GM23338 (cell line): ENCODE data around the gene AQP9. TPM values are rescaled to one million over a fixed set of nuclear protein-coding genes. Genes with fewer than 3 reads are reported as not detected.

Experiments used
- ATAC-seq: fragments of 200-7000 bp; cut with Tn5 transposase; 3 replicates; pipeline ENCODE4 v1.9.1; 2020
- DNase-seq: peaks from one replicate; pipeline ENCODE4 v3.0.0-alpha.2; 2015; ENCODE audit warnings: low spot score
- H2AFZ ChIP-seq: fragments of 200-600 bp; sonication (generic); 2 replicates; pipeline ENCODE4 v1.8.0; 2016; ENCODE audit warnings: antibody characterized with exemption, mild to moderate bottlenecking, moderate library complexity
- H3F3A ChIP-seq: fragments of 200-600 bp; sonication (generic); replicated peaks from 2 replicates; pipeline ENCODE4 v1.8.0; 2017; ENCODE audit warnings: antibody characterized with exemption, mixed run types, low read depth
- H3K27ac ChIP-seq: fragments of 200-600 bp; sonication (generic); 2 replicates; pipeline ENCODE4 v1.6.1; 2016; ENCODE audit warnings: low read depth
- H3K27me3 ChIP-seq: fragments of 200-600 bp; sonication (generic); 2 replicates; pipeline ENCODE4 v1.8.0; 2016; ENCODE audit warnings: mild to moderate bottlenecking, mixed run types, moderate library complexity; ENCODE audit not compliant: insufficient read depth
- H3K36me3 ChIP-seq: fragments of 200-600 bp; sonication (generic); 2 replicates; pipeline ENCODE4 v1.8.0; 2016; ENCODE audit warnings: mild to moderate bottlenecking; ENCODE audit not compliant: insufficient read depth
- H3K4me1 ChIP-seq: fragments of 200-600 bp; sonication (generic); 2 replicates; pipeline ENCODE4 v1.8.0; 2016; ENCODE audit warnings: mild to moderate bottlenecking, moderate library complexity; ENCODE audit not compliant: insufficient read depth
- H3K4me2 ChIP-seq: fragments of 200-600 bp; sonication (generic); 2 replicates; pipeline ENCODE4 v1.7.1; 2017; ENCODE audit warnings: mixed run types
- H3K4me3 ChIP-seq: fragments of 200-600 bp; sonication (generic); 2 replicates; pipeline ENCODE4 v1.6.1; 2016; ENCODE audit warnings: mixed run types
- H3K79me2 ChIP-seq: fragments of 200-600 bp; sonication (generic); replicated peaks from 2 replicates; pipeline ENCODE4 v1.8.0; 2017; ENCODE audit warnings: mild to moderate bottlenecking; ENCODE audit not compliant: insufficient read depth
- H3K9me2 ChIP-seq: fragments of 200-600 bp; sonication (generic); 2 replicates; pipeline ENCODE4 v1.8.0; 2017; ENCODE audit not compliant: insufficient read depth
- H4K20me1 ChIP-seq: fragments of 200-600 bp; sonication (generic); replicated peaks from 2 replicates; pipeline ENCODE4 v1.8.0; 2017; ENCODE audit warnings: mild to moderate bottlenecking; ENCODE audit not compliant: insufficient read depth
- H3K27ac Mint-ChIP-seq: 2 replicates; pipeline ENCODE4 v1.8.0; 2020; ENCODE audit warnings: inconsistent platforms, mild to moderate bottlenecking, moderate library complexity, mixed read lengths
- H3K27me3 Mint-ChIP-seq: 3 replicates; pipeline ENCODE4 v1.8.0; 2022; ENCODE audit warnings: low read depth, mild to moderate bottlenecking, moderate library complexity, mixed read lengths, inconsistent platforms; ENCODE audit not compliant: insufficient read depth, poor library complexity
- H3K36me3 Mint-ChIP-seq: 3 replicates; pipeline ENCODE4 v1.8.0; 2021; ENCODE audit warnings: low read depth, mild to moderate bottlenecking, inconsistent platforms, moderate library complexity, mixed read lengths
- H3K4me1 Mint-ChIP-seq: 3 replicates; pipeline ENCODE4 v1.8.0; 2020; ENCODE audit warnings: mild to moderate bottlenecking, inconsistent platforms, mixed read lengths
- H3K4me3 Mint-ChIP-seq: 3 replicates; pipeline ENCODE4 v1.8.0; 2021; ENCODE audit warnings: moderate library complexity, mild to moderate bottlenecking, inconsistent platforms, mixed read lengths
- H3K9me3 Mint-ChIP-seq: 3 replicates; pipeline ENCODE4 v1.8.0; 2020; ENCODE audit warnings: moderate library complexity, mild to moderate bottlenecking, inconsistent platforms, mixed read lengths
- CREB1 ChIP-seq: fragments of 250-450 bp; sonication (Bioruptor Pico); IDR thresholded peaks from 2 replicates; pipeline ENCODE4 v1.5.0; 2020; ENCODE audit warnings: low read depth, mild to moderate bottlenecking, moderate library complexity
- CTCF ChIP-seq, 2 experiments: fragments of 200-600 bp in 1 of 2; sonication (generic) in 1 of 2; conservative IDR thresholded peaks; 2 replicates each; pipeline versions ENCODE4 v1.5.1 to v1.6.1; 2016 to 2017; ENCODE audit warnings: antibody characterized with exemption in 2 of 2, low read depth in 2 of 2, mild to moderate bottlenecking in 2 of 2, moderate library complexity in 1 of 2
- ETS1 ChIP-seq: IDR thresholded peaks from 2 replicates; pipeline ENCODE4 v1.6.1; 2016; ENCODE audit warnings: antibody characterized with exemption
- EZH2 ChIP-seq: fragments of 200-600 bp; sonication (generic); IDR thresholded peaks from one replicate; pipeline ENCODE4 v1.8.0; 2017; ENCODE audit warnings: antibody characterized with exemption, mild to moderate bottlenecking, low read depth; ENCODE audit not compliant: unreplicated experiment
- EZH2phosphoT487 ChIP-seq: fragments of 200-600 bp; sonication (generic); IDR thresholded peaks from one replicate; pipeline ENCODE4 v1.8.1; 2018; ENCODE audit warnings: antibody characterized with exemption; ENCODE audit not compliant: unreplicated experiment
- JUNB ChIP-seq: IDR thresholded peaks from one replicate; pipeline ENCODE4 v1.6.1; 2016; ENCODE audit warnings: antibody characterized with exemption; ENCODE audit not compliant: unreplicated experiment
- NANOG ChIP-seq: IDR thresholded peaks from 2 replicates; pipeline ENCODE4 v1.6.1; 2016; ENCODE audit warnings: antibody characterized with exemption, borderline replicate concordance
- POLR2AphosphoS5 ChIP-seq: IDR thresholded peaks from 2 replicates; pipeline ENCODE4 v1.6.1; 2016; ENCODE audit warnings: antibody characterized with exemption, low read depth
- REST ChIP-seq: IDR thresholded peaks from one replicate; pipeline ENCODE4 v1.6.1; 2018; ENCODE audit warnings: antibody characterized with exemption; ENCODE audit not compliant: unreplicated experiment
- STAT1 ChIP-seq: IDR thresholded peaks from one replicate; pipeline ENCODE4 v1.6.1; 2016; ENCODE audit warnings: antibody characterized with exemption; ENCODE audit not compliant: unreplicated experiment
- ZNF114 ChIP-seq: fragments of 250-450 bp; sonication (Bioruptor Pico); IDR thresholded peaks from 2 replicates; pipeline ENCODE4 v1.5.0; 2020; ENCODE audit warnings: mild to moderate bottlenecking, moderate library complexity
- ZNF331 ChIP-seq: fragments of 250-450 bp; sonication (Bioruptor Pico); IDR thresholded peaks from 2 replicates; pipeline ENCODE4 v1.5.0; 2020; ENCODE audit warnings: low read depth, mild to moderate bottlenecking, moderate library complexity
- ZNF462 ChIP-seq: fragments of 250-450 bp; sonication (Bioruptor Pico); IDR thresholded peaks from 2 replicates; pipeline ENCODE4 v1.5.0; 2020; ENCODE audit warnings: mild to moderate bottlenecking, moderate library complexity
- polyA plus RNA-seq: library from polyadenylated mRNA; unstranded; fragments of >200 nt; fragmentation: Nextera tagmentation; extraction: Ambion mirVana; gene quantifications from 2 replicates; pipeline ENCODE4 v1.2.1, GENCODE V29; 2016
- total RNA-seq: library from RNA; depleted of rRNA; stranded (reverse); fragments of >200 nt; shearing (Covaris generic); gene quantifications from 2 replicates; pipeline ENCODE4 v1.2.3, GENCODE V29; 2014

Gene AQP9
- total and polyA plus RNA-seq, 2 experiments from 2014 or later, result not detected

GRCh38 chr15:58178668-58179067, 40.5 kb downstream of the AQP9 start:
- Histone ChIP-seq H3K4me3 (no peak overlapping the region), H3K4me1 (no peaks in the 10 kb centered on the region), H3K36me3 (no peaks in the 10 kb centered on the region), H3K4me2 (no peak overlapping the region), H2AFZ (no peak overlapping the region), H3K9me2 (no peaks in the 10 kb centered on the region), H3K27ac (no peak overlapping the region), H3K27me3 (no peaks in the 10 kb centered on the region), H4K20me1 (no peaks in the 10 kb centered on the region), H3K79me2 (no peaks in the 10 kb centered on the region), H3F3A (no peaks in the 10 kb centered on the region)
- TF ChIP-seq ETS1 (no peak), EZH2phosphoT487 (no peak), POLR2AphosphoS5 (no peak), EZH2 (no peak), STAT1 (no peak), ZNF331 (CRISPR knock-in tag) (no peak), CREB1 (CRISPR knock-in tag) (no peak), ZNF114 (CRISPR knock-in tag) (no peak), ZNF462 (CRISPR knock-in tag) (no peak), JUNB (no peak), CTCF (conservative IDR thresholded peaks at IDR 0.05; ENCODE audit: low read depth in 2 of 2) (no peak), NANOG (no peak), REST (no peak)
- Mint-ChIP-seq H3K4me3 (no peak overlapping the region), H3K9me3 (no peaks in the 10 kb centered on the region), H3K27ac (no peak overlapping the region), H3K27me3 (no peaks in the 10 kb centered on the region), H3K4me1 (no peaks in the 10 kb centered on the region), H3K36me3 (no peaks in the 10 kb centered on the region)
- ATAC-seq (no peak), DNase-seq (no peak)
